Heart left ventricle (tissue), 13 donors: ENCODE measurements around the gene ABCC8.

Source experiments
- POLR2A ChIP-seq, 2 donors: fragments of 450-650 bp; IDR thresholded peaks; one replicate each; pipeline ENCODE4 v1.6.1; 2017; ENCODE audit warnings: antibody characterized with exemption in 2 of 2, mild to moderate bottlenecking in 2 of 2, moderate library complexity in 2 of 2
- TF ChIP-seq, protein P1 (sequence below), 12 donors: fragments of 200-600 bp; sonication (generic) in 4 of 12; IDR thresholded peaks; one replicate each; pipeline versions ENCODE4 v1.5.0 to v1.8.0; 2018 to 2022; ENCODE audit warnings: antibody characterized with exemption in 12 of 12, mild to moderate bottlenecking in 5 of 12
- donor health status: ischemic (EF 13 %, LVEDD 7.1; RV severe dilation, severe dysfunction).
- donor health status: DM: no; HTN: yes; CAD: no.
- donor health status: DM: no; HTN: no; CAD: no.
- donor health status: ischemic (EF 25% LVEDD 6.9; RV normal size, moderate dysfunction).
- donor health status: ischemic (EF 25% LVEDD 5.7; RV mildly dilated, moderate dysfunction).
- donor health status: ischemic (EF 35%, LVEDD 5.7; RV mildly dilated, moderate dysfunction).
- donor health status: nonischemic (EF 11% LVEDD 7.7; RV severe dilation, severe dysfunction).
- donor health status: DM: yes; HTN: yes; CAD: no.
- donor health status: PGD.
- donor health status: ischemic (EF 29% LVEDD 5.4; RV normal size, mild dysfunction).
- donor health status: nonischemic (EF 23%, LVEDD 6.1; RV moderate dilation, normal function).

DNA sequence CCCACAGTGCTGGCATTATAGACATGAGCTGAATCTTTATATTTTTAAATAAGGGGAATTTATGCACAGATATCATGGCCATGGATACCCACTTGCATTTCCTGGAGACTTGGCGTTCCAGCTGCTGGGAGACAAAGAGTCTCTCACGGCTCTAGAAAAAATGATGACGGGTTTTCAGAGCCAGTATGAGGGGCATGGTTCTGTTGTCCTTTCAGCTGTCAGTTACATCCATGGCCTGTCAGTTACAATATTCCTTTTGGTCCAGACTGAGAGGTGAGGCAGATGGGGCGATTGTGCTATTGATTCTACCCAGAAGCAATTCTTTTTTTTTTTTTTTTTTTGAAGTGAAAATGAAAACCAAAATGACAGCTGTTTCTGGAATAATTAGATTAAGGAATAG, 37.8 kb upstream of the ABCC8 start:
- TF ChIP-seq, protein P1, sequence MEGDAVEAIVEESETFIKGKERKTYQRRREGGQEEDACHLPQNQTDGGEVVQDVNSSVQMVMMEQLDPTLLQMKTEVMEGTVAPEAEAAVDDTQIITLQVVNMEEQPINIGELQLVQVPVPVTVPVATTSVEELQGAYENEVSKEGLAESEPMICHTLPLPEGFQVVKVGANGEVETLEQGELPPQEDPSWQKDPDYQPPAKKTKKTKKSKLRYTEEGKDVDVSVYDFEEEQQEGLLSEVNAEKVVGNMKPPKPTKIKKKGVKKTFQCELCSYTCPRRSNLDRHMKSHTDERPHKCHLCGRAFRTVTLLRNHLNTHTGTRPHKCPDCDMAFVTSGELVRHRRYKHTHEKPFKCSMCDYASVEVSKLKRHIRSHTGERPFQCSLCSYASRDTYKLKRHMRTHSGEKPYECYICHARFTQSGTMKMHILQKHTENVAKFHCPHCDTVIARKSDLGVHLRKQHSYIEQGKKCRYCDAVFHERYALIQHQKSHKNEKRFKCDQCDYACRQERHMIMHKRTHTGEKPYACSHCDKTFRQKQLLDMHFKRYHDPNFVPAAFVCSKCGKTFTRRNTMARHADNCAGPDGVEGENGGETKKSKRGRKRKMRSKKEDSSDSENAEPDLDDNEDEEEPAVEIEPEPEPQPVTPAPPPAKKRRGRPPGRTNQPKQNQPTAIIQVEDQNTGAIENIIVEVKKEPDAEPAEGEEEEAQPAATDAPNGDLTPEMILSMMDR (IDR thresholded peaks at IDR 0.05), result no peak
- TF ChIP-seq POLR2A (IDR thresholded peaks at IDR 0.05), result no peak
